ENCODE results near the gene ZNF418. TPM values are rescaled to one million over a fixed set of nuclear protein-coding genes. Genes with fewer than 3 reads are reported as not detected.
"Not testable (repeated sequence)": the region's sequence is repeated elsewhere in the genome, so short reads cannot be mapped to it uniquely, and the experiment has no call there.

ZNF418 gene
- total RNA-seq, 1 donor from 2014 or later: 14.0 TPM

DNA sequence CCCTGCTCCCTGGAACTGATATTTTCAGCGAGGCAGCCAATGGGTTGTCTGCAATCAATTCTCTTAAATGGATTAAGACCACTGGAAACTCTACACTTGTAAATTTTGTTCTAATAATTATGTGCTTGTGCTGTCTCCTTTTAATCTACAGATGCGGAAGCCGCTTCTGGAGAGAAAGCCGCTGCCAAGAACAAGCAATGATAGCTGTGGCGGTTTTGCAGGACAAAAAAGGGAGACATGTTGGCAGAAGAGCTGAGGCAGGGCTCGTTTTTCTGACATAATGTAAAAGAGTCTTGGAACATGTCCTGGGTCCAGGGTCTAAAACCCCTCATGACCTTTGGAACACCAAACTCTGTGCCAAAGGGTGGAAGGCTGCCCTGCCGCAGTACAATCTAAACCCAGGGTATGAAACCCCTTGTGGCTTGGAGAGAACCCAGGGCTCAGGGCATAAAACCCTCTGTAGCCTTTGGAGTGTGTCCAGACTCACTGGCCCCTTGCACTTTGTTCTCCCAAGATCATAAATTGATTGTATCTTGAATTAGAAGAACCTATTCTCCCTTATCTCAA is 31.5 kb downstream of the ZNF418 start:
- ATAC-seq (no peak), DNase-seq (ENCODE audit: low spot score) (no peak)
- intact Hi-C loops (cut with DNase I): no loop called here

GRCh38 chr19:57900311-57900710 is 34.9 kb downstream of the ZNF418 start:
- intact Hi-C loops (cut with DNase I): no loop called here
- ATAC-seq (no peak), DNase-seq (ENCODE audit: low spot score) (no peak)

DNA sequence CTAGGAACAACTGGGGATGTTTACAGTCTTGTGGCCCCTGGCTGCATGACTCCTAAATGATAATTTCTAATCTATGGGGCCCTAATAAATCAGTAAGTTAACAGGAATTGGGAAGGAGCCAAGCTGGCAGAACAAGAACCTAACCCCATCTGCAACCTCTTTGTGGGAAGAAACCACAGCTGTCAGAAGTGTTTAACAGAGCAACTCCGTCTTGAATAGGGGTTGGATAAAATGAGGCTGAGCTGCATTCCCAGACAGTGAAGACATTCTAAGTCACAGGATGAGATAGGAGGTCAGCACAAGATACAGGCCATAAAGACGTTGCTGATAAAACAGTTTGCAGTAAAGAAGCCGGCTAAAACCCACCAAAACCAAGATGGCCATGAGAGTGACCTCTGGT is 44.5 kb downstream of the ZNF418 start:
- ATAC-seq; intact Hi-C loops (cut with DNase I); DNase-seq (ENCODE audit: low spot score): not testable (repeated sequence)

DNA sequence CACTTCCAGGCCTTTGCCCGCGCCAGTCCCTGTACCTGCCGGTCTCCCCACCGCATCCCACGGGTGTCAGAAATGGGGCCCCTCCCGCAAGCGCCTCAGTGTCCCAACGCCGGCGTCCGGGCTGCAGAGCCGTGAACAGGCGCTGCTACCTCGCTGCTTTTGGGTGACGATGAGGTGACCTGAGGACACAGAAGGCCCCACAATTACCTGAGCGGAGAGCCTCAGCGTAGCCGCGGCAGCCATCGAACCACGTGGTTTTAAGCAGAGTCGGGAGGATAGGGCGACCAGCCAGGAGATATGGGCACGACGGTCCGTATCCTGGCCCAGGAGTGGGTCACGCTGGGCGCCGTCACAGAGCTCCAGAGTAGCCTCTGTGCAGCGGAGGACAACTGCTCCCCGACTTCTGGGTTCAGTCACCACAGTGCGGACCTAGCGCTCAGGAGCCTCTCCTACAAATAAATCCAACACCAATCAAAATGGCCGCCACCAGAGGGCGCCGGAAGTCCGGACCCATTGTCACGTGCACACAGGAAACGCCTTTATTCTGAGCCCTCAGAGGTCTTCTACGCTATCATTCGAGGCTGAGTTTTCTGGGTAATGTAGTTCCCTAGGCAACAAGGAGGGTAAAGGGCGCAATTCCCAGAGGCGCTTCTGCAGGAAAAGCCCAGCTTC is 46.5 kb downstream of the ZNF418 start, which contains the start of gene ZNF814:
Gene ZNF814 (minus strand): TSS at position 478 of the 672 bp plus-strand sequence. CDS start 235 bp downstream, at position 243.
- DNase-seq (ENCODE audit: low spot score) (peak; percentile 65), ATAC-seq (peak; percentile 87)
- intact Hi-C loops (cut with DNase I): no loop called here

- DNase-seq (ENCODE audit: low spot score) (no peak), ATAC-seq (no peak)
- intact Hi-C loops (cut with DNase I): no loop called here
Measured at GRCh38 chr19:57888107-57888559, 47.1 kb downstream of the ZNF418 start.

GRCh38 chr19:57887195-57887941 is 47.8 kb downstream of the ZNF418 start:
- no peak for ATAC-seq
- intact Hi-C loops (cut with DNase I): no loop called here
- no peak for DNase-seq (ENCODE audit: low spot score)

GRCh38 chr19:57886046-57886445 is 49.2 kb downstream of the ZNF418 start:
- intact Hi-C loops (cut with DNase I): no loop called here
- ATAC-seq: no peak

GRCh38 chr19:57873883-57874799 is 61.1 kb downstream of the ZNF418 start:
- intact Hi-C loops (cut with DNase I); DNase-seq (ENCODE audit: low spot score); ATAC-seq: not testable (repeated sequence)

More at GRCh38 chr19:57886046-57886445, 49.2 kb downstream of the ZNF418 start:
- no peak for DNase-seq (ENCODE audit: low spot score)

DNA sequence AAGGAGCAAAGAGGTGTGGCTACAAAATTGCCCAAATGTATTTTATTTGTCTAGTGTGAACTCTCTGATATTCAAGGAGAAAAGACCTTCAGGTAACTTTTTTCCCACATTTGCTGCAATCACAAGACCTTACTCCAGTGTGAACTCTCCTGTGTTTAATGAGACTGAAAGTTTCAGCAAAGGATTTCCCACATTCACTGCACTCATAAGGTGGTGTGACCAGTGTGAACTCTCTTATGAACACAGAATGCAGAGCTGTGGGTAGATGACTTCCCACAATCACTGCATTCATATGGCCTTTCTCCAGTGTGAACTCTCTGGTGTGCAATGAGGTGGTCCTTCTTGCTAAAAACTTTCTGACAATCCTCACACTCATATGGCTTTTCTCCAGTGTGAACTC is 62.8 kb downstream of the ZNF418 start:
- ATAC-seq: no peak
- intact Hi-C loops (cut with DNase I): no loop called here
- DNase-seq (ENCODE audit: low spot score): no peak

Other genes with a start within 250 kb of the ZNF418 start
- 1.8 TPM for gene ZNF154, start 226.2 kb downstream of the ZNF418 start, total RNA-seq
- gene ZNF671, start 207.8 kb downstream of the ZNF418 start, total RNA-seq: 3.9 TPM
- 18.1 TPM for gene ZNF776, start 188.6 kb downstream of the ZNF418 start, total RNA-seq
- gene ZNF586, start 165.7 kb downstream of the ZNF418 start, total RNA-seq: 20.0 TPM
- 6.6 TPM for gene ZNF552, start 120.5 kb downstream of the ZNF418 start, total RNA-seq
- gene ZNF587B, start 105.1 kb downstream of the ZNF418 start, total RNA-seq: 13.2 TPM
- 40.1 TPM for gene ZNF587, start 85.5 kb downstream of the ZNF418 start, total RNA-seq
- gene ZNF814, start 46.4 kb downstream of the ZNF418 start, total RNA-seq: 10.2 TPM
- gene ZNF417, start 18.8 kb downstream of the ZNF418 start, total RNA-seq: 24.8 TPM
- 6.5 TPM for gene ZNF256, start 12.3 kb upstream of the ZNF418 start, total RNA-seq
- 0.94 TPM for gene C19orf18, start 39.1 kb upstream of the ZNF418 start, total RNA-seq
- gene ZNF606, start 67.4 kb upstream of the ZNF418 start, total RNA-seq: 20.3 TPM
- gene ZSCAN1, start 98.6 kb upstream of the ZNF418 start, total RNA-seq: 0.40 TPM
- 11.0 TPM for gene ZNF135, start 123.9 kb upstream of the ZNF418 start, total RNA-seq
- gene ZSCAN18, start 162.8 kb upstream of the ZNF418 start, total RNA-seq: 70.1 TPM
- gene ZNF329, start 215.4 kb upstream of the ZNF418 start, total RNA-seq: 11.8 TPM
- gene ZNF274, start 247.7 kb upstream of the ZNF418 start, total RNA-seq: 32.0 TPM

Data from sciatic nerve (tissue), 2 donors.